ENCODE measurements around the gene EMSY. TPM values are rescaled to one million over a fixed set of nuclear protein-coding genes. Genes with fewer than 3 reads are reported as not detected.

EMSY gene
- total and polyA plus RNA-seq, 7 experiments from 2014 or later, result 25.9 to 49.0 (median 35.7) TPM

- Histone ChIP-seq H3K4me3 (ENCODE audit: low read length) (no peak overlapping the region), H3K27ac (ENCODE audit: low read depth, low read length) (no peak overlapping the region), H3K4me1 (ENCODE audit: control insufficient read depth in 2 of 2, insufficient read depth in 2 of 2, low read length in 2 of 2) (no peaks in the 10 kb centered on the region), H3K27me3 (ENCODE audit: control insufficient read depth in 2 of 2, insufficient read depth in 2 of 2, low read length in 2 of 2) (no peaks in the 10 kb centered on the region), H3K36me3 (ENCODE audit: control insufficient read depth in 2 of 3, insufficient read depth in 3 of 3, low read length in 3 of 3) (peaks cover 10 to 31% (median 19%) of the 10 kb centered on the region in 3 experiments), H3K9me3 (ENCODE audit: control insufficient read depth in 2 of 3, low read length in 3 of 3) (no peaks in the 10 kb centered on the region)
- H3K27me3 Mint-ChIP-seq, result no peaks in the 10 kb centered on the region
- intact Hi-C loops (cut with micrococcal nuclease), result no loop called here
- no peak overlapping the region for H3K27ac Mint-ChIP-seq
- POLR2A ChIA-PET, result no interaction called here
- H3K36me3 Mint-ChIP-seq, result peaks cover 18 to 54% (median 29%) of the 10 kb centered on the region in 5 donors
- DNase-seq (no peak), ATAC-seq (no peak)
- CTCF ChIA-PET, result interaction anchor here (1.0 kb wide), 1 partner anchor 9 kb away, joined by 3 read pairs; no protein-coding TSS in a partner anchor
- H3K9me3 Mint-ChIP-seq, result no peaks in the 10 kb centered on the region
- no peak overlapping the region for H3K4me3 Mint-ChIP-seq
- H3K4me1 Mint-ChIP-seq, result peaks cover 0 to 7% (median 0%) of the 10 kb centered on the region in 7 donors
Measured at GRCh38 chr11:76524919-76525318, 80.1 kb downstream of the EMSY start.

GRCh38 chr11:76526878-76527277 lies 82.1 kb downstream of the EMSY start:
- ChIA-PET CTCF (interaction anchor here (0.6 kb wide), 1 partner anchor 442 kb away, joined by 3 read pairs; no protein-coding TSS in a partner anchor), POLR2A (no interaction called here)
- Mint-ChIP-seq H3K9me3 (no peaks in the 10 kb centered on the region), H3K4me1 (peaks cover 0 to 1% (median 0%) of the 10 kb centered on the region in 7 donors), H3K27ac (no peak overlapping the region), H3K27me3 (no peaks in the 10 kb centered on the region), H3K36me3 (peaks cover 18 to 58% (median 29%) of the 10 kb centered on the region in 5 donors), H3K4me3 (no peak overlapping the region)
- DNase-seq, result no peak
- H3K9me3 ChIP-seq (ENCODE audit: control insufficient read depth in 2 of 3, low read length in 3 of 3), result no peaks in the 10 kb centered on the region
- H3K4me3 ChIP-seq (ENCODE audit: low read length), result no peak overlapping the region
- no peak overlapping the region for H3K27ac ChIP-seq (ENCODE audit: low read depth, low read length)
- intact Hi-C loops (cut with micrococcal nuclease), result no loop called here
- H3K4me1 ChIP-seq (ENCODE audit: control insufficient read depth in 2 of 2, insufficient read depth in 2 of 2, low read length in 2 of 2), result no peaks in the 10 kb centered on the region
- H3K27me3 ChIP-seq (ENCODE audit: control insufficient read depth in 2 of 2, insufficient read depth in 2 of 2, low read length in 2 of 2), result no peaks in the 10 kb centered on the region
- ATAC-seq, result no peak
- H3K36me3 ChIP-seq (ENCODE audit: control insufficient read depth in 2 of 3, insufficient read depth in 3 of 3, low read length in 3 of 3), result peaks cover 10 to 34% (median 19%) of the 10 kb centered on the region in 3 experiments

DNA sequence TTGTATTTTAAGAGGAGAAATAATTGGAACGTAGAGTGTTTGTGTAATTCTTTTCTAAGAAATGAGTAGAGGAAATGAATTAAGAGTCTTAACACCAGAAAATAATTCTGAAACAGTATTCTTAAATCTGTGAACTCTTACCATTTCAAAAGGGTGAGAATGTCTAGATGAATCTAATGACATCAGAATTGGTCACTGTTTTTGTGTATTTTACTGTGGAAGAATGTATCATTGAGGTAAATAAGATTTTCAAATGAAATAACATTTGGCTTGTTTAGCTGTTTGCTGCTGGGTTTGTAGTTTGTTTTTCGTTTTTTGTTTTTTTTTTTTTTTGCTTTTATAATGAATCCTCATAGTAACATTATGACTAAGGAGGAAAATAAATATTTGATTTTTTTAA lies 97.6 kb downstream of the EMSY start:
- no peak for DNase-seq
- no peaks in the 10 kb centered on the region for H3K27me3 ChIP-seq (ENCODE audit: control insufficient read depth in 2 of 2, insufficient read depth in 2 of 2, low read length in 2 of 2)
- Mint-ChIP-seq H3K27me3 (no peaks in the 10 kb centered on the region), H3K9me3 (peaks cover 0 to 2% (median 0%) of the 10 kb centered on the region in 11 donors), H3K36me3 (peaks cover 29 to 69% (median 41%) of the 10 kb centered on the region in 5 donors), H3K4me1 (peaks cover 0 to 11% (median 2%) of the 10 kb centered on the region in 7 donors), H3K4me3 (no peak overlapping the region), H3K27ac (peak overlapping the region in 1 of 9 donors; percentile 17)
- H3K4me1 ChIP-seq (ENCODE audit: control insufficient read depth in 2 of 2, insufficient read depth in 2 of 2, low read length in 2 of 2), result no peaks in the 10 kb centered on the region
- H3K9me3 ChIP-seq (ENCODE audit: control insufficient read depth in 2 of 3, low read length in 3 of 3), result no peaks in the 10 kb centered on the region
- intact Hi-C loops (cut with micrococcal nuclease), result no loop called here
- H3K4me3 ChIP-seq (ENCODE audit: low read length), result no peak overlapping the region
- H3K27ac ChIP-seq (ENCODE audit: low read depth, low read length), result no peak overlapping the region
- POLR2A ChIA-PET, result no interaction called here
- no peak for ATAC-seq
- CTCF ChIA-PET, result no interaction called here
- peaks cover 5 to 57% (median 10%) of the 10 kb centered on the region in 3 experiments for H3K36me3 ChIP-seq (ENCODE audit: control insufficient read depth in 2 of 3, insufficient read depth in 3 of 3, low read length in 3 of 3)

DNA sequence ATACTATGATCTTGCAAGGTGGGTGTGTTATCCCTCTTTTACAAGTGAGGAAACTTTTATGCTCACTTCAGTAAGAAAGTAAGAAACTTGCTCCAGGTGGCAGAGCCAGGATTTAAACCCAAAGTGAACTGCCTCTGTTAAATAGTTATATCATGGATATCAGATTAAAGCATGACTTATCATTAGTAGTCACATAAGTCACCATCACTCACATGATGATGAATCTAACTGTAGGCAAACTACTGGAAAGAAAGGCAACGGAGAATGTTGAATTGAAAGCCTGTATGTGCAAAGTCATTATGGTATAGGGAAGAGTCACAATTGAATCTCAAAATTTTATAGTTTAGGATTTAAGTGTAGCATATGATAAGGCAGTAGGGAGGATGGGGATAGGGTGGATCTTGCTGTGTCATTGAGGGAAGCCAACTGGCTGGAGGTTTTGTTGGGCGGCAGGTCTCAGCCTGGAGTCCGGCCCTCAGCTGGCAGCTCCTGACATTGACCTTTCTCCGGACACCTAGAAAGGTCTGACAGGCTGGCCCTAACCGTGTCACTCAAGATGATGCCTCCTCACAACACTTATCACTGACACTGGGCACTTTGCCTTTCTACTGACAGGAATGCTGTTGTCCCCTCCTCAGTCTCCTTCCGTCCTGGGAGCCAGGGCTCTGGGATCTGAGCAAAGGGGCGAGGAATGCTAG lies 98.3 kb downstream of the EMSY start:
- Mint-ChIP-seq H3K27ac (no peak overlapping the region), H3K27me3 (no peaks in the 10 kb centered on the region), H3K9me3 (peaks cover 0 to 2% (median 0%) of the 10 kb centered on the region in 11 donors), H3K4me1 (peaks cover 0 to 11% (median 2%) of the 10 kb centered on the region in 7 donors), H3K4me3 (no peak overlapping the region), H3K36me3 (peaks cover 25 to 66% (median 40%) of the 10 kb centered on the region in 5 donors)
- no peak overlapping the region for H3K4me3 ChIP-seq (ENCODE audit: low read length)
- CTCF ChIA-PET, result no interaction called here
- POLR2A ChIA-PET, result no interaction called here
- ATAC-seq (no peak), DNase-seq (no peak)
- intact Hi-C loops (cut with micrococcal nuclease), result no loop called here
- no peak overlapping the region for H3K27ac ChIP-seq (ENCODE audit: low read depth, low read length)
- no peaks in the 10 kb centered on the region for H3K4me1 ChIP-seq (ENCODE audit: control insufficient read depth in 2 of 2, insufficient read depth in 2 of 2, low read length in 2 of 2)
- no peaks in the 10 kb centered on the region for H3K27me3 ChIP-seq (ENCODE audit: control insufficient read depth in 2 of 2, insufficient read depth in 2 of 2, low read length in 2 of 2)
- H3K9me3 ChIP-seq (ENCODE audit: control insufficient read depth in 2 of 3, low read length in 3 of 3), result no peaks in the 10 kb centered on the region
- H3K36me3 ChIP-seq (ENCODE audit: control insufficient read depth in 2 of 3, insufficient read depth in 3 of 3, low read length in 3 of 3), result peaks cover 5 to 50% (median 10%) of the 10 kb centered on the region in 3 experiments

- ATAC-seq (no peak), DNase-seq (no peak)
- CTCF ChIA-PET, result no interaction called here
- no peaks in the 10 kb centered on the region for H3K9me3 ChIP-seq (ENCODE audit: control insufficient read depth in 2 of 3, low read length in 3 of 3)
- intact Hi-C loops (cut with micrococcal nuclease), result loop anchor here (1.0 to 5.0 kb wide), 2 partner anchors 130 to 132 kb away; no protein-coding TSS in a partner anchor
- POLR2A ChIA-PET, result no interaction called here
- H3K27ac Mint-ChIP-seq, result peak overlapping the region in 3 of 9 donors; percentile 23 to 28 (median 28)
- peaks cover 4 to 37% (median 15%) of the 10 kb centered on the region in 5 donors for H3K36me3 Mint-ChIP-seq
- no peaks in the 10 kb centered on the region for H3K27me3 ChIP-seq (ENCODE audit: control insufficient read depth in 2 of 2, insufficient read depth in 2 of 2, low read length in 2 of 2)
- H3K27me3 Mint-ChIP-seq, result no peaks in the 10 kb centered on the region
- peaks cover 0 to 16% (median 4%) of the 10 kb centered on the region in 3 experiments for H3K36me3 ChIP-seq (ENCODE audit: control insufficient read depth in 2 of 3, insufficient read depth in 3 of 3, low read length in 3 of 3)
- no peaks in the 10 kb centered on the region for H3K4me1 ChIP-seq (ENCODE audit: control insufficient read depth in 2 of 2, insufficient read depth in 2 of 2, low read length in 2 of 2)
- peaks cover 0 to 15% (median 0%) of the 10 kb centered on the region in 7 donors for H3K4me1 Mint-ChIP-seq
- H3K27ac ChIP-seq (ENCODE audit: low read depth, low read length), result no peak overlapping the region
- H3K4me3 ChIP-seq (ENCODE audit: low read length), result no peak overlapping the region
- H3K9me3 Mint-ChIP-seq, result no peaks in the 10 kb centered on the region
- no peak overlapping the region for H3K4me3 Mint-ChIP-seq
Measured at GRCh38 chr11:76550781-76551180, 106.0 kb downstream of the EMSY start.

- Histone ChIP-seq H3K4me3 (ENCODE audit: low read length) (no peak overlapping the region), H3K9me3 (ENCODE audit: control insufficient read depth in 2 of 3, low read length in 3 of 3) (no peaks in the 10 kb centered on the region), H3K36me3 (ENCODE audit: control insufficient read depth in 2 of 3, insufficient read depth in 3 of 3, low read length in 3 of 3) (peaks cover 0 to 12% (median 0%) of the 10 kb centered on the region in 3 experiments), H3K4me1 (ENCODE audit: control insufficient read depth in 2 of 2, insufficient read depth in 2 of 2, low read length in 2 of 2) (no peaks in the 10 kb centered on the region), H3K27me3 (ENCODE audit: control insufficient read depth in 2 of 2, insufficient read depth in 2 of 2, low read length in 2 of 2) (no peaks in the 10 kb centered on the region), H3K27ac (ENCODE audit: low read depth, low read length) (no peak overlapping the region)
- POLR2A ChIA-PET, result no interaction called here
- CTCF ChIA-PET, result no interaction called here
- Mint-ChIP-seq H3K27me3 (no peaks in the 10 kb centered on the region), H3K9me3 (no peaks in the 10 kb centered on the region), H3K4me3 (no peak overlapping the region), H3K4me1 (peaks cover 0 to 10% (median 0%) of the 10 kb centered on the region in 7 donors), H3K27ac (no peak overlapping the region), H3K36me3 (peaks cover 0 to 31% (median 9%) of the 10 kb centered on the region in 5 donors)
- intact Hi-C loops (cut with micrococcal nuclease), result loop anchor here (1.0 to 5.0 kb wide), 2 partner anchors 129 to 131 kb away; no protein-coding TSS in a partner anchor
- ATAC-seq (no peak), DNase-seq (no peak)
Measured at GRCh38 chr11:76551400-76551799, 106.6 kb downstream of the EMSY start.

Measured in naive thymus-derived CD4-positive, alpha-beta T cell (primary cell).